HEK293 (cell line): ENCODE measurements around the gene CIAPIN1.
A peak's percentile ranks its signal among the peaks of the same experiment; 100 is the strongest.

Experiments used
- CTCF ChIA-PET: fragments of 350-600 bp; formaldehyde crosslinking; extraction: SDS; loops from one replicate; lab custom pipeline; 2021; ENCODE audit warnings: antibody characterized with exemption; lab: Yijun Ruan, JAX
- POLR2A ChIA-PET: fragments of 300-600 bp; formaldehyde crosslinking; extraction: SDS; loops from one replicate; lab custom pipeline; 2020; ENCODE audit warnings: antibody characterized with exemption, inconsistent platforms; lab: Yijun Ruan, JAX
- H3K27ac ChIP-seq: fragments of 200-500 bp; sonication (Bioruptor generic); 2 replicates; pipeline ENCODE4 v1.5.1; 2014; ENCODE audit warnings: low read depth, low read length, control low read depth, inconsistent platforms; ENCODE audit errors: extremely low read depth
- H3K36me3 ChIP-seq, 2 experiments: fragments of 200-500 bp in 1 of 2; sonication (Bioruptor generic) in 1 of 2; 1 replicate in 1 of 2; 2 replicates in 1 of 2; pipeline ENCODE4 v1.5.1; 2014 to 2017; ENCODE audit warnings: inconsistent platforms in 2 of 2, low read length in 2 of 2; ENCODE audit not compliant: control insufficient read depth in 2 of 2, insufficient read depth in 1 of 2
- H3K4me1 ChIP-seq: fragments of 200-500 bp; sonication (Bioruptor generic); 2 replicates; pipeline ENCODE4 v1.5.1; 2014; ENCODE audit warnings: mild to moderate bottlenecking, low read length, inconsistent platforms; ENCODE audit not compliant: control insufficient read depth, insufficient read depth
- H3K4me3 ChIP-seq: 2 replicates; pipeline ENCODE4 v1.5.1; 2011; ENCODE audit warnings: low read depth, mild to moderate bottlenecking, control low read depth, low read length, moderate library complexity
- H3K9me3 ChIP-seq: fragments of 200-500 bp; sonication (Bioruptor generic); 2 replicates; pipeline ENCODE4 v1.5.1; 2014; ENCODE audit warnings: low read depth, low read length, inconsistent platforms; ENCODE audit not compliant: control insufficient read depth, insufficient read depth
- BCL6B ChIP-seq: fragments of 450-650 bp; formaldehyde crosslinking; IDR thresholded peaks from 2 replicates; pipeline ENCODE4 v1.5.1; 2017; ENCODE audit warnings: missing biosample characterization, missing genetic modification characterization
- HIC1 ChIP-seq: fragments of 450-650 bp; formaldehyde crosslinking; IDR thresholded peaks from 2 replicates; pipeline ENCODE4 v1.5.1; 2016; ENCODE audit warnings: missing biosample characterization, missing genetic modification characterization
- HOXA7 ChIP-seq: sonication (generic); formaldehyde crosslinking; IDR thresholded peaks from 2 replicates; pipeline ENCODE4 v1.8.1; 2022; ENCODE audit warnings: missing genetic modification reagents, borderline replicate concordance
- KLF9 ChIP-seq: fragments of 450-650 bp; formaldehyde crosslinking; IDR thresholded peaks from 2 replicates; pipeline ENCODE4 v1.5.1; 2016; ENCODE audit warnings: missing biosample characterization, missing genetic modification characterization, low read depth
- PRDM6 ChIP-seq: fragments of 450-650 bp; formaldehyde crosslinking; IDR thresholded peaks from 2 replicates; pipeline ENCODE4 v1.5.1; 2017; ENCODE audit warnings: missing biosample characterization, missing genetic modification characterization
- SCRT2 ChIP-seq: fragments of 450-650 bp; formaldehyde crosslinking; IDR thresholded peaks from 2 replicates; pipeline ENCODE4 v1.5.1; 2016; ENCODE audit warnings: missing biosample characterization, missing genetic modification characterization
- ZBTB17 ChIP-seq: fragments of 450-650 bp; formaldehyde crosslinking; IDR thresholded peaks from 2 replicates; pipeline ENCODE4 v1.5.1; 2016; ENCODE audit warnings: missing biosample characterization, missing genetic modification characterization
- ZBTB49 ChIP-seq: fragments of 450-650 bp; formaldehyde crosslinking; IDR thresholded peaks from 2 replicates; pipeline ENCODE4 v1.5.1; 2016; ENCODE audit warnings: missing biosample characterization, missing genetic modification characterization, low read depth
- ZNF146 ChIP-seq: fragments of 450-650 bp; formaldehyde crosslinking; IDR thresholded peaks from 2 replicates; pipeline ENCODE4 v1.5.1; 2016; ENCODE audit warnings: missing biosample characterization, missing genetic modification characterization
- ZNF202 ChIP-seq: fragments of 450-650 bp; formaldehyde crosslinking; IDR thresholded peaks from 2 replicates; pipeline ENCODE4 v1.5.1; 2016; ENCODE audit warnings: missing biosample characterization, missing genetic modification characterization, borderline replicate concordance
- ZNF239 ChIP-seq: fragments of 450-650 bp; formaldehyde crosslinking; IDR thresholded peaks from 2 replicates; pipeline ENCODE4 v1.5.1; 2016; ENCODE audit warnings: missing biosample characterization, missing genetic modification characterization
- ZNF311 ChIP-seq: fragments of 450-650 bp; formaldehyde crosslinking; IDR thresholded peaks from 2 replicates; pipeline ENCODE4 v1.5.1; 2017; ENCODE audit warnings: missing biosample characterization, missing genetic modification characterization, borderline replicate concordance
- ZNF366 ChIP-seq: fragments of 450-650 bp; formaldehyde crosslinking; conservative IDR thresholded peaks from 2 replicates; pipeline ENCODE4 v1.5.1; 2016; ENCODE audit warnings: missing biosample characterization, missing genetic modification characterization
- ZNF404 ChIP-seq: fragments of 450-650 bp; formaldehyde crosslinking; IDR thresholded peaks from 2 replicates; pipeline ENCODE4 v1.5.1; 2017; ENCODE audit warnings: missing biosample characterization, missing genetic modification characterization
- ZNF416 ChIP-seq: fragments of 450-650 bp; formaldehyde crosslinking; IDR thresholded peaks from 2 replicates; pipeline ENCODE4 v1.5.1; 2016; ENCODE audit warnings: missing biosample characterization, missing genetic modification characterization
- ZNF488 ChIP-seq: fragments of 450-650 bp; formaldehyde crosslinking; IDR thresholded peaks from 2 replicates; pipeline ENCODE4 v1.5.1; 2016; ENCODE audit warnings: missing biosample characterization, missing genetic modification characterization
- ZNF521 ChIP-seq: fragments of 450-650 bp; formaldehyde crosslinking; IDR thresholded peaks from 2 replicates; pipeline ENCODE4 v1.5.1; 2017; ENCODE audit warnings: missing biosample characterization, mild to moderate bottlenecking, missing genetic modification characterization
- ZNF544 ChIP-seq: fragments of 450-650 bp; formaldehyde crosslinking; IDR thresholded peaks from 2 replicates; pipeline ENCODE4 v1.5.0; 2017; ENCODE audit warnings: missing biosample characterization, missing genetic modification characterization
- ZNF561 ChIP-seq: fragments of 450-650 bp; IDR thresholded peaks from 2 replicates; pipeline ENCODE4 v1.5.1; 2018; ENCODE audit warnings: missing biosample characterization, missing genetic modification characterization, borderline replicate concordance
- ZNF610 ChIP-seq: fragments of 450-650 bp; formaldehyde crosslinking; IDR thresholded peaks from 2 replicates; pipeline ENCODE4 v1.5.1; 2016; ENCODE audit warnings: missing biosample characterization, missing genetic modification characterization, borderline replicate concordance
- ZNF624 ChIP-seq: fragments of 450-650 bp; formaldehyde crosslinking; IDR thresholded peaks from 2 replicates; pipeline ENCODE4 v1.5.1; 2017; ENCODE audit warnings: missing biosample characterization, missing genetic modification characterization
- ZNF707 ChIP-seq: fragments of 450-650 bp; formaldehyde crosslinking; IDR thresholded peaks from 2 replicates; pipeline ENCODE4 v1.5.1; 2016; ENCODE audit warnings: missing biosample characterization, missing genetic modification characterization
- ZNF76 ChIP-seq: fragments of 450-650 bp; formaldehyde crosslinking; IDR thresholded peaks from 2 replicates; pipeline ENCODE4; 2016; ENCODE audit warnings: low read depth, missing biosample characterization, missing genetic modification characterization, borderline replicate concordance
- ZNF777 ChIP-seq: fragments of 450-650 bp; formaldehyde crosslinking; IDR thresholded peaks from 2 replicates; pipeline ENCODE4 v1.5.1; 2017; ENCODE audit warnings: missing biosample characterization, missing genetic modification characterization, borderline replicate concordance
- ZNF830 ChIP-seq: fragments of 450-650 bp; IDR thresholded peaks from 2 replicates; pipeline ENCODE4 v1.5.0; 2018; ENCODE audit warnings: missing biosample characterization, missing genetic modification characterization, low read depth, mild to moderate bottlenecking, moderate library complexity
- ZSCAN5A ChIP-seq: fragments of 450-650 bp; formaldehyde crosslinking; IDR thresholded peaks from 2 replicates; pipeline ENCODE4 v1.5.1; 2016; ENCODE audit warnings: missing biosample characterization, missing genetic modification characterization
- ZXDB ChIP-seq: fragments of 450-650 bp; formaldehyde crosslinking; IDR thresholded peaks from 2 replicates; pipeline ENCODE4 v1.5.1; 2016; ENCODE audit warnings: missing biosample characterization, missing genetic modification characterization

CIAPIN1 gene

GRCh38 chr16:57407521-57408353, 39.4 kb downstream of the CIAPIN1 start:
- H3K36me3 ChIP-seq: no peaks in the 10 kb centered on the region
- CTCF ChIA-PET: interaction anchor here (2.4 kb wide), 1 partner anchor 107 kb away, joined by 8 read pairs; no protein-coding TSS in a partner anchor
- H3K27ac ChIP-seq: no peak overlapping the region
- no peaks in the 10 kb centered on the region for H3K9me3 ChIP-seq
- no peaks in the 10 kb centered on the region for H3K4me1 ChIP-seq
- no peak overlapping the region for H3K4me3 ChIP-seq
- POLR2A ChIA-PET: no interaction called here
- TF ChIP-seq ZBTB49 (tag by site-specific recombination) (no peak), ZNF777 (tag by site-specific recombination) (0 out of 2 replicates have a peak, but pooled peaks have one; percentile 17), SCRT2 (no peak), ZNF239 (tag by site-specific recombination) (no peak), ZNF311 (tag by site-specific recombination) (no peak), ZNF416 (tag by site-specific recombination) (no peak), ZNF76 (tag by site-specific recombination) (no peak), ZNF521 (tag by site-specific recombination) (no peak), ZNF404 (tag by site-specific recombination) (no peak), ZNF146 (tag by site-specific recombination) (no peak), HIC1 (tag by site-specific recombination) (no peak), ZNF488 (tag by site-specific recombination) (no peak), ZNF707 (tag by site-specific recombination) (no peak), ZXDB (tag by site-specific recombination) (no peak), ZNF544 (tag by site-specific recombination) (0 out of 2 replicates have a peak, but pooled peaks have one; percentile 6), ZNF610 (tag by site-specific recombination) (no peak), ZNF624 (tag by site-specific recombination) (no peak), ZNF202 (tag by site-specific recombination) (no peak), BCL6B (tag by site-specific recombination) (no peak; the same call in 1 of the 2 replicates), ZSCAN5A (tag by site-specific recombination) (no peak), ZNF830 (tag by site-specific recombination) (no peak), HOXA7 (CRISPR knock-in tag) (no peak), ZNF366 (tag by site-specific recombination) (peak; percentile 97), ZBTB17 (tag by site-specific recombination) (peak; percentile 100), PRDM6 (tag by site-specific recombination) (no peak), KLF9 (tag by site-specific recombination) (no peak), ZNF561 (tag by site-specific recombination) (no peak)
